Pancreas (tissue), 10 donors: ENCODE measurements around the gene ZNF462. TPM values are rescaled to one million over a fixed set of nuclear protein-coding genes. Genes with fewer than 3 reads are reported as not detected.

Experiments used
- ATAC-seq, 4 donors: fragments of 200-7000 bp; cut with Tn5 transposase; one replicate each; pipeline versions ENCODE4 v1.8.0 to v1.9.1; 2020; ENCODE audit warnings: mild to moderate bottlenecking in 4 of 4, moderate library complexity in 4 of 4
- DNase-seq, 6 donors: peaks; one replicate each; pipeline ENCODE4 v3.0.0-alpha.2; 2020
- FAIRE-seq: peaks from 2 replicates; lab custom pipeline; 2012; peaks lifted over from hg19 to GRCh38; lab: Jason Lieb, UNC
- H3K27ac ChIP-seq, 4 donors: fragments of 200-600 bp; sonication (generic); 1 replicate in 3 of 4; 2 replicates in 1 of 4; pipeline versions ENCODE4 v1.5.0 to v1.8.0; 2020
- H3K27me3 ChIP-seq, 4 donors: fragments of 200-600 bp; one replicate each; pipeline ENCODE4 v1.8.0; 2021
- H3K36me3 ChIP-seq, 3 donors: fragments of 200-600 bp; sonication (generic) in 1 of 3; one replicate each; pipeline versions ENCODE4 v1.5.0 to v1.8.0; 2020 to 2021
- H3K4me1 ChIP-seq, 3 donors: fragments of 200-600 bp; one replicate each; pipeline ENCODE4 v1.8.0; 2021
- H3K4me3 ChIP-seq, 4 donors: fragments of 200-600 bp; sonication (generic) in 2 of 4; one replicate each; pipeline versions ENCODE4 v1.5.0 to v1.8.0; 2020 to 2021
- H3K9me3 ChIP-seq, 4 donors: fragments of 200-600 bp; one replicate each; pipeline ENCODE4 v1.8.0; 2021
- CTCF ChIP-seq, 4 donors: fragments of 200-600 bp; sonication (generic) in 3 of 4; IDR thresholded peaks; one replicate each; pipeline versions ENCODE4 v1.5.0 to v1.8.0; 2021; ENCODE audit warnings: antibody characterized with exemption in 4 of 4
- WGBS, 2 donors: extraction: QIAGEN DNeasy Blood & Tissue Kit; methylation state at CpG; one replicate each; pipeline ENCODE4 v1.1.7; 2013; 5-methylcytosine and 5-hydroxymethylcytosine counted together
- intact Hi-C, 3 donors: fragments of 100-400 bp; cut with DNase I; formaldehyde crosslinking; loops; one replicate each; pipeline versions ENCODE4 v1.11.1 to v1.14.2; 2022
- polyA plus RNA-seq, 2 donors: library from polyadenylated mRNA; stranded (reverse); fragments of 200-250 nt; gene quantifications; one replicate each; pipeline ENCODE4 v1.2.3, GENCODE V29; 2013
- total RNA-seq, 6 donors: library from RNA; stranded (reverse); fragmentation: NEBNext Ultra II Directional in 4 of 6; extraction: Animal tissue kit (Norgen Biotek cat#: 25700) in 4 of 6; gene quantifications; one replicate each; pipeline versions ENCODE4 v1.2.1 to v1.2.4, GENCODE V29; 2021 to 2023
- donor health status: healthy with polysubstance abuse.
- donor health status: DM: no; HTN: no; CAD: no; lungs with moderate emphysema.
- donor health status: DM: no; HTN: no; CAD: no.
- donor health status: control.
- donor health status: control.
- donor health status: Bipolar disorder and iron deficiency.
- donor health status: DM: yes; HTN: yes; CAD: no.
- donor health status: DM: no; HTN: no; CAD: no.
- donor health status: DM: no; HTN: no; CAD: no.
- donor health status: DM: yes; HTN: yes; CAD: no.

ZNF462 gene
- total and polyA plus RNA-seq, 8 donors = 1.6 to 12.6 (median 3.7) TPM

- DNase-seq (no peak), FAIRE-seq (no peak), ATAC-seq (no peak)
- Histone ChIP-seq H3K36me3 (no peaks in the 10 kb centered on the region), H3K4me3 (no peak overlapping the region), H3K9me3 (no peaks in the 10 kb centered on the region), H3K27ac (no peak overlapping the region), H3K4me1 (no peaks in the 10 kb centered on the region), H3K27me3 (no peaks in the 10 kb centered on the region)
- 87 to 92% methylated on average over 4 of the region's 4 CpGs for WGBS, 2 donors
- TF ChIP-seq CTCF (IDR thresholded peaks at IDR 0.05) = no peak
- intact Hi-C loops = no loop called here
These were observed 173.4 kb downstream of the ZNF462 start for GRCh38 chr9:107036367-107036766.

- ATAC-seq (peak in 1 of 4 donors; percentile 21), DNase-seq (no peak), FAIRE-seq (no peak)
- H3K4me3 ChIP-seq = no peak overlapping the region
- no peak for TF ChIP-seq CTCF (IDR thresholded peaks at IDR 0.05)
- 14 to 19% methylated on average over 4 of the region's 4 CpGs for WGBS, 2 donors
- H3K36me3 ChIP-seq = no peaks in the 10 kb centered on the region
- no peaks in the 10 kb centered on the region for H3K4me1 ChIP-seq
- intact Hi-C loops = no loop called here
- no peak overlapping the region for H3K27ac ChIP-seq
- no peaks in the 10 kb centered on the region for H3K27me3 ChIP-seq
- no peaks in the 10 kb centered on the region for H3K9me3 ChIP-seq
These were observed 176.6 kb downstream of the ZNF462 start for GRCh38 chr9:107039542-107039941.

DNA sequence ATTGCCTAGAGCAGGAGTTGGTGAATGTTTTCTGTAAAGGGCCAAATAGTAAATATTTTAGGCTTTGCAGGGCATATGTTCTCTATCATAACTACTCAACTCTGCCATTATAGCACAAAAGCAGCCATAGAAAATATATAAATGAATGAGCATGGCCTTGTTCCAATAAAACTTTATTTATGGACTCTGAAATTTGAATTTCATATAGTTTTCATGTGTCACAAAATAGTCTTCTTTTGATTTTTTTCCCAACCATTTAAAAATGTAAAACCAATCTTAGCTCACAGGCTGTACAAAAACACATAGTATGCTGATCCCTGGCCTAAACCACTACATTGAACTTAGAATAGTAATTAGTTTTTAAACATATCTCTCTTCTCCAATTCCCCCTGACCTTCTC, 179.6 kb downstream of the ZNF462 start:
- no peak for TF ChIP-seq CTCF (IDR thresholded peaks at IDR 0.05)

DNA sequence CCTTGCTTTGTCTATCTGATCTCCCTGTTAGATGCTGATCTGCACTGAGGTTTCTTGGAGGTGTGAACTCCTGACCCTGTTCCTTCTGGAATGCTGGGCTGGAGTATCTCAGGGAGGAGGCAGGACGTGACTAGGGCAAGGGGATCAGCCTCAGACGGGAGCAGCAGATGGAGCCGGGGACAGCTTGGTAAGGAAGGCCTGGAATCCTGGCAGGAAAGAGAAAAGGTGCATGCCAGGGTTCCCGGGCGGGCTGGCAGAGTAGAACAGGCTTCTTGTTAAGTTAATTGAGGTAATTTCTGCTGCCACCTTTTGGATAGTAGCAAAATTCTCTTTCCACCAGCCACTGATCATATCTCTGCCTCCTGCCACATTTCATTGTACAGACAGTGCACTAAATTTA, 180.9 kb downstream of the ZNF462 start:
- Histone ChIP-seq H3K4me1 (no peaks in the 10 kb centered on the region), H3K9me3 (no peaks in the 10 kb centered on the region), H3K27me3 (no peaks in the 10 kb centered on the region), H3K4me3 (no peak overlapping the region), H3K27ac (no peak overlapping the region), H3K36me3 (no peaks in the 10 kb centered on the region)
- ATAC-seq (peak in 1 of 4 donors; percentile 28), FAIRE-seq (no peak), DNase-seq (no peak)
- intact Hi-C loops = no loop called here
- no peak for TF ChIP-seq CTCF (IDR thresholded peaks at IDR 0.05)
- 35 to 37% methylated on average over 5 of the region's 5 CpGs for WGBS, 2 donors

More for the DNA sequence above, 179.6 kb downstream of the ZNF462 start:
- no peak overlapping the region for H3K4me3 ChIP-seq
- intact Hi-C loops = no loop called here
- no peak for ATAC-seq
- no peak for FAIRE-seq
- H3K4me1 ChIP-seq = no peaks in the 10 kb centered on the region
- no peaks in the 10 kb centered on the region for H3K27me3 ChIP-seq
- no peak overlapping the region for H3K27ac ChIP-seq
- no peak for DNase-seq
- no peaks in the 10 kb centered on the region for H3K36me3 ChIP-seq
- no peaks in the 10 kb centered on the region for H3K9me3 ChIP-seq

DNA sequence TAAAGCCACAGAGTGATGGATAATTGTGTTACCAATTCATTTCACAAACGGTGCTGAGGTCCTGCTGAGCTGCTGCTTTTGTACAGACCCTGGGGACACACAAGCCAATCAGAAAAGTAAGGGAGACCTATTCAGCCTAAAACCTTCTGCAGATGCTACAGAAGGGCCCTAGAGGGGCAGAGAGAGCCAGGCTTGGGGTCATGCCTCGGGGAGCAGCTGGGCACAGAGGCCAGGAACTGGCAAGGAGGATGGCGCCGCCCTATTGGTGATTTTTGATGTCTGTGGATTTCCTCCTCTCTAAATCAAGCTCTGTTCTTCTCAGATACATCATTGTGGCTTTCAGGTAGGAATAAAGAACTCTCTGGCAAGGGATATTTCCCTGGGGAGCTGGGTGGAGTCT, 181.9 kb downstream of the ZNF462 start:
- DNase-seq = no peak
- intact Hi-C loops = no loop called here
- Histone ChIP-seq H3K36me3 (no peaks in the 10 kb centered on the region), H3K9me3 (no peaks in the 10 kb centered on the region), H3K27ac (no peak overlapping the region), H3K4me1 (no peaks in the 10 kb centered on the region), H3K4me3 (no peak overlapping the region), H3K27me3 (no peaks in the 10 kb centered on the region)
- WGBS, 2 donors = 70 to 83% methylated on average over 4 of the region's 4 CpGs
- no peak for FAIRE-seq
- TF ChIP-seq CTCF (IDR thresholded peaks at IDR 0.05) = no peak
- ATAC-seq = no peak
